ENCODE results near the gene TRIM2. TPM values are rescaled to one million over a fixed set of nuclear protein-coding genes. Genes with fewer than 3 reads are reported as not detected.

The TRIM2 gene
- total and polyA plus RNA-seq, 2 experiments from 2014 or later, result 22.0 to 61.5 TPM

GRCh38 chr4:153252122-153252521, 47.9 kb downstream of the TRIM2 start:
- no peak overlapping the region for H2AFZ ChIP-seq
- H3K27ac ChIP-seq (ENCODE audit: low read depth), result no peak overlapping the region
- DNase-seq (ENCODE audit: low spot score), result no peak
- Mint-ChIP-seq H3K4me1 (peaks cover 49% of the 10 kb centered on the region), H3K9me3 (no peaks in the 10 kb centered on the region), H3K36me3 (ENCODE audit: low read depth) (no peaks in the 10 kb centered on the region), H3K27ac (no peak overlapping the region), H3K27me3 (ENCODE audit: insufficient read depth, low read depth, poor library complexity) (peaks cover 8% of the 10 kb centered on the region), H3K4me3 (no peak overlapping the region)
- no peaks in the 10 kb centered on the region for H3K36me3 ChIP-seq (ENCODE audit: insufficient read depth)
- no peaks in the 10 kb centered on the region for H3K9me2 ChIP-seq (ENCODE audit: insufficient read depth)
- no peak overlapping the region for H3K4me3 ChIP-seq
- H3K4me1 ChIP-seq (ENCODE audit: insufficient read depth), result peaks cover 65% of the 10 kb centered on the region
- H3K27me3 ChIP-seq (ENCODE audit: insufficient read depth), result no peaks in the 10 kb centered on the region
- H3F3A ChIP-seq (replicated peaks; ENCODE audit: low read depth), result peaks cover 14% of the 10 kb centered on the region; the same call in 1 of the 2 replicates
- ATAC-seq, result no peak
- H4K20me1 ChIP-seq (replicated peaks; ENCODE audit: insufficient read depth), result peaks cover 4% of the 10 kb centered on the region
- peaks cover 26% of the 10 kb centered on the region for H3K79me2 ChIP-seq (replicated peaks; ENCODE audit: insufficient read depth)
- no peak overlapping the region for H3K4me2 ChIP-seq
- no peak for TF ChIP-seq JUNB (IDR thresholded peaks at IDR 0.05; ENCODE audit: unreplicated experiment)
- TF ChIP-seq, protein P1, sequence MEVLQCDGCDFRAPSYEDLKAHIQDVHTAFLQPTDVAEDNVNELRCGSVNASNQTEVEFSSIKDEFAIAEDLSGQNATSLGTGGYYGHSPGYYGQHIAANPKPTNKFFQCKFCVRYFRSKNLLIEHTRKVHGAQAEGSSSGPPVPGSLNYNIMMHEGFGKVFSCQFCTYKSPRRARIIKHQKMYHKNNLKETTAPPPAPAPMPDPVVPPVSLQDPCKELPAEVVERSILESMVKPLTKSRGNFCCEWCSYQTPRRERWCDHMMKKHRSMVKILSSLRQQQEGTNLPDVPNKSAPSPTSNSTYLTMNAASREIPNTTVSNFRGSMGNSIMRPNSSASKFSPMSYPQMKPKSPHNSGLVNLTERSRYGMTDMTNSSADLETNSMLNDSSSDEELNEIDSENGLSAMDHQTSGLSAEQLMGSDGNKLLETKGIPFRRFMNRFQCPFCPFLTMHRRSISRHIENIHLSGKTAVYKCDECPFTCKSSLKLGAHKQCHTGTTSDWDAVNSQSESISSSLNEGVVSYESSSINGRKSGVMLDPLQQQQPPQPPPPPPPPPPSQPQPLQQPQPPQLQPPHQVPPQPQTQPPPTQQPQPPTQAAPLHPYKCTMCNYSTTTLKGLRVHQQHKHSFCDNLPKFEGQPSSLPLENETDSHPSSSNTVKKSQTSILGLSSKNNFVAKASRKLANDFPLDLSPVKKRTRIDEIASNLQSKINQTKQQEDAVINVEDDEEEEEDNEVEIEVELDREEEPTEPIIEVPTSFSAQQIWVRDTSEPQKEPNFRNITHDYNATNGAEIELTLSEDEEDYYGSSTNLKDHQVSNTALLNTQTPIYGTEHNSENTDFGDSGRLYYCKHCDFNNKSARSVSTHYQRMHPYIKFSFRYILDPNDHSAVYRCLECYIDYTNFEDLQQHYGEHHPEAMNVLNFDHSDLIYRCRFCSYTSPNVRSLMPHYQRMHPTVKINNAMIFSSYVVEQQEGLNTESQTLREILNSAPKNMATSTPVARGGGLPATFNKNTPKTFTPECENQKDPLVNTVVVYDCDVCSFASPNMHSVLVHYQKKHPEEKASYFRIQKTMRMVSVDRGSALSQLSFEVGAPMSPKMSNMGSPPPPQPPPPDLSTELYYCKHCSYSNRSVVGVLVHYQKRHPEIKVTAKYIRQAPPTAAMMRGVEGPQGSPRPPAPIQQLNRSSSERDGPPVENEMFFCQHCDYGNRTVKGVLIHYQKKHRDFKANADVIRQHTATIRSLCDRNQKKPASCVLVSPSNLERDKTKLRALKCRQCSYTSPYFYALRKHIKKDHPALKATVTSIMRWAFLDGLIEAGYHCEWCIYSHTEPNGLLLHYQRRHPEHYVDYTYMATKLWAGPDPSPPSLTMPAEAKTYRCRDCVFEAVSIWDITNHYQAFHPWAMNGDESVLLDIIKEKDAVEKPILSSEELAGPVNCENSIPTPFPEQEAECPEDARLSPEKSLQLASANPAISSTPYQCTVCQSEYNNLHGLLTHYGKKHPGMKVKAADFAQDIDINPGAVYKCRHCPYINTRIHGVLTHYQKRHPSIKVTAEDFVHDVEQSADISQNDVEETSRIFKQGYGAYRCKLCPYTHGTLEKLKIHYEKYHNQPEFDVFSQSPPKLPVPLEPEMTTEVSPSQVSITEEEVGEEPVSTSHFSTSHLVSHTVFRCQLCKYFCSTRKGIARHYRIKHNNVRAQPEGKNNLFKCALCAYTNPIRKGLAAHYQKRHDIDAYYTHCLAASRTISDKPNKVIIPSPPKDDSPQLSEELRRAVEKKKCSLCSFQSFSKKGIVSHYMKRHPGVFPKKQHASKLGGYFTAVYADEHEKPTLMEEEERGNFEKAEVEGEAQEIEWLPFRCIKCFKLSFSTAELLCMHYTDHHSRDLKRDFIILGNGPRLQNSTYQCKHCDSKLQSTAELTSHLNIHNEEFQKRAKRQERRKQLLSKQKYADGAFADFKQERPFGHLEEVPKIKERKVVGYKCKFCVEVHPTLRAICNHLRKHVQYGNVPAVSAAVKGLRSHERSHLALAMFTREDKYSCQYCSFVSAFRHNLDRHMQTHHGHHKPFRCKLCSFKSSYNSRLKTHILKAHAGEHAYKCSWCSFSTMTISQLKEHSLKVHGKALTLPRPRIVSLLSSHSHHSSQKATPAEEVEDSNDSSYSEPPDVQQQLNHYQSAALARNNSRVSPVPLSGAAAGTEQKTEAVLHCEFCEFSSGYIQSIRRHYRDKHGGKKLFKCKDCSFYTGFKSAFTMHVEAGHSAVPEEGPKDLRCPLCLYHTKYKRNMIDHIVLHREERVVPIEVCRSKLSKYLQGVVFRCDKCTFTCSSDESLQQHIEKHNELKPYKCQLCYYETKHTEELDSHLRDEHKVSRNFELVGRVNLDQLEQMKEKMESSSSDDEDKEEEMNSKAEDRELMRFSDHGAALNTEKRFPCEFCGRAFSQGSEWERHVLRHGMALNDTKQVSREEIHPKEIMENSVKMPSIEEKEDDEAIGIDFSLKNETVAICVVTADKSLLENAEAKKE (CRISPR knock-in tag; IDR thresholded peaks at IDR 0.05), result no peak
- no peak for TF ChIP-seq REST (IDR thresholded peaks at IDR 0.05; ENCODE audit: unreplicated experiment)
- TF ChIP-seq EZH2phosphoT487 (IDR thresholded peaks at IDR 0.05; ENCODE audit: unreplicated experiment), result no peak
- TF ChIP-seq CTCF (conservative IDR thresholded peaks at IDR 0.05; ENCODE audit: low read depth in 2 of 2), result no peak
- TF ChIP-seq STAT1 (IDR thresholded peaks at IDR 0.05; ENCODE audit: unreplicated experiment), result no peak
- no peak for TF ChIP-seq CREB1 (CRISPR knock-in tag; IDR thresholded peaks at IDR 0.05; ENCODE audit: low read depth)
- no peak for TF ChIP-seq ZNF114 (CRISPR knock-in tag; IDR thresholded peaks at IDR 0.05)
- no peak for TF ChIP-seq POLR2AphosphoS5 (IDR thresholded peaks at IDR 0.05; ENCODE audit: low read depth)
- no peak for TF ChIP-seq ZNF331 (CRISPR knock-in tag; IDR thresholded peaks at IDR 0.05; ENCODE audit: low read depth)
